Measurements from ENCODE around the gene ROR1.

DNA sequence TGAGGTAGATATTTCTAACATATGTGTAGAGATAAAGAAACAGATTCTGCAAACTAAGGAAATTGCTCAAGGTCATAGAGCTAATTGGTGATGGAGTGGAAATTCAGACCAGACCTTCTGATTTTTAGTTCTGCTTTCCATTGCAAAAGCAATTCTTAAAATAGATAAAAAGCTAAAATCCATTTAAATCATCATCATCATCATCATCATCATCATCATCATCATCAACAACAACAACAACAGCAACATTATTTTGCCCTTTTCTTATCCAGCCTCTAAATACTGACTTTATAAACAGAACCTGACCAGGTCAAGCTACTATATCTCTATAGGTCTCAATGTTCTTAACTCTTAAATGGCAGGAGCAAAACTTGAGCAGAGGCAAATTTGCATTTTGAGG lies 14.0 kb upstream of the ROR1 start:
- TF ChIP-seq POLR2AphosphoS5 (IDR thresholded peaks at IDR 0.05; ENCODE audit: low read depth, low read length) (no peak), SIN3A (IDR thresholded peaks at IDR 0.05; ENCODE audit: borderline replicate concordance, insufficient read depth, low read length) (no peak)
- TF ChIP-seq, protein P1, sequence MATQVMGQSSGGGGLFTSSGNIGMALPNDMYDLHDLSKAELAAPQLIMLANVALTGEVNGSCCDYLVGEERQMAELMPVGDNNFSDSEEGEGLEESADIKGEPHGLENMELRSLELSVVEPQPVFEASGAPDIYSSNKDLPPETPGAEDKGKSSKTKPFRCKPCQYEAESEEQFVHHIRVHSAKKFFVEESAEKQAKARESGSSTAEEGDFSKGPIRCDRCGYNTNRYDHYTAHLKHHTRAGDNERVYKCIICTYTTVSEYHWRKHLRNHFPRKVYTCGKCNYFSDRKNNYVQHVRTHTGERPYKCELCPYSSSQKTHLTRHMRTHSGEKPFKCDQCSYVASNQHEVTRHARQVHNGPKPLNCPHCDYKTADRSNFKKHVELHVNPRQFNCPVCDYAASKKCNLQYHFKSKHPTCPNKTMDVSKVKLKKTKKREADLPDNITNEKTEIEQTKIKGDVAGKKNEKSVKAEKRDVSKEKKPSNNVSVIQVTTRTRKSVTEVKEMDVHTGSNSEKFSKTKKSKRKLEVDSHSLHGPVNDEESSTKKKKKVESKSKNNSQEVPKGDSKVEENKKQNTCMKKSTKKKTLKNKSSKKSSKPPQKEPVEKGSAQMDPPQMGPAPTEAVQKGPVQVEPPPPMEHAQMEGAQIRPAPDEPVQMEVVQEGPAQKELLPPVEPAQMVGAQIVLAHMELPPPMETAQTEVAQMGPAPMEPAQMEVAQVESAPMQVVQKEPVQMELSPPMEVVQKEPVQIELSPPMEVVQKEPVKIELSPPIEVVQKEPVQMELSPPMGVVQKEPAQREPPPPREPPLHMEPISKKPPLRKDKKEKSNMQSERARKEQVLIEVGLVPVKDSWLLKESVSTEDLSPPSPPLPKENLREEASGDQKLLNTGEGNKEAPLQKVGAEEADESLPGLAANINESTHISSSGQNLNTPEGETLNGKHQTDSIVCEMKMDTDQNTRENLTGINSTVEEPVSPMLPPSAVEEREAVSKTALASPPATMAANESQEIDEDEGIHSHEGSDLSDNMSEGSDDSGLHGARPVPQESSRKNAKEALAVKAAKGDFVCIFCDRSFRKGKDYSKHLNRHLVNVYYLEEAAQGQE (IDR thresholded peaks at IDR 0.05; ENCODE audit: insufficient read depth in 1 of 2, low read depth in 2 of 2, low read length in 2 of 2): no peak
